ENCODE measurements around the gene PRELID3B. TPM values are rescaled to one million over a fixed set of nuclear protein-coding genes. Genes with fewer than 3 reads are reported as not detected.

Gene PRELID3B
- total and polyA plus RNA-seq, 2 of the 13 experiments (the other 11 are each of a cell fraction or from before 2014, with no cell fraction given) = 23.3 to 42.6 TPM

DNA sequence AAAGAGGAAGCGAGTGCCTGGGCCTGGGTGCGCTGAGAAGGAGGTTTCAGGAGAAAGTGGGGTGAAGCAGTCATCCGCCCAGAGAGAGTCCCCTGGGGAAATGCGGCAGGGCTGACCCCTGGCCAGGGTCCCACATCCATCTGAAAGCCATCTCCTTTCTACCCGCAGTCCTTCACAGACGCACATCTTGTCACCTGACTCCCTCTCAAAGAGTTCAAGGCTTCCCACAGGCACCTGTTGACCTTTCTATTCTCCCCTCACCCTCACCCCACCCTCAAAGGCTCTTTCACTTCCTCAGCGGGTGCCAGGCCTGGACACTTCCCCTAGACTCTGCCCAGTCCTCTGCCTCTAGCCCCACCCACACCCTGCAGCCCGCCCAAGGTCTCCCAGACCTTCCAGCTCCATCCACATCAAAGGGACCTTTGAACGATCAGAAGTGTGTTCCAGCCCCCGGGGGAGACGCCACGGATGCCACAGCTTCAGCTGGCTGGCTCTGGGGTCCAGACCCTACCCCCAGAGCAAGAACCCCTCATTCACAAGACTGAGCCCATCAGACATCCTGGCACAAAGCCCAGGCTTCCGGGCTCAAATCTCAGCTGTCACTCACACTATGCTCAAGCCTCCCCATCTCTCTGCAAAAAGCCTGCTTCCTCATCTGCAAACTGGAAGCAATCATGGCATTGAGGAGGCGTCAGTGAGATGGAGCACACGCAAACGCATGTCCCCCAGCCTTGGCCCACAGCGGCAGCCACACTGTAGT, 37.6 kb downstream of the PRELID3B start (continued):
- TF ChIP-seq ZNF550 (CRISPR knock-in tag; IDR thresholded peaks at IDR 0.05; ENCODE audit: borderline replicate concordance) (no peak), TOPORS (CRISPR knock-in tag; IDR thresholded peaks at IDR 0.05) (0 out of 2 replicates have a peak, but pooled peaks have one; percentile 30), NR1H2 (CRISPR knock-in tag; IDR thresholded peaks at IDR 0.05; ENCODE audit: borderline replicate concordance, low read depth) (no peak), EP300 (IDR thresholded peaks at IDR 0.05; ENCODE audit: low read depth in 2 of 2, low read length in 2 of 2) (peak in 1 of 2 experiments; percentile 42; a peak in 2 of 4 replicates), EP300 (CRISPR knock-in tag; IDR thresholded peaks at IDR 0.05; ENCODE audit: borderline replicate concordance) (peak; percentile 15; the same call in 1 of the 2 replicates), ZNF563 (CRISPR knock-in tag; IDR thresholded peaks at IDR 0.05) (peak; percentile 57; the same call in 1 of the 2 replicates), ZNF343 (CRISPR knock-in tag; IDR thresholded peaks at IDR 0.05) (no peak), ISX (CRISPR knock-in tag; conservative IDR thresholded peaks at IDR 0.05) (no peak), KLF16 (CRISPR knock-in tag; IDR thresholded peaks at IDR 0.05) (0 out of 4 replicates have a peak, but pooled peaks of 1 of the 2 experiments have one; percentile 16), KAT7 (CRISPR knock-in tag; IDR thresholded peaks at IDR 0.05; ENCODE audit: borderline replicate concordance) (no peak; the same call in 1 of the 2 replicates), MAZ (IDR thresholded peaks at IDR 0.05; ENCODE audit: borderline replicate concordance, low read depth, low read length) (no peak), MAZ (CRISPR knock-in tag; IDR thresholded peaks at IDR 0.05; ENCODE audit: low read depth) (no peak; the same call in 1 of the 2 replicates), KDM5A (IDR thresholded peaks at IDR 0.05; ENCODE audit: borderline replicate concordance, low read length) (no peak), ZNF124 (CRISPR knock-in tag; IDR thresholded peaks at IDR 0.05) (no peak), NCOA2 (CRISPR knock-in tag; IDR thresholded peaks at IDR 0.05) (peak; percentile 31; the same call in 1 of the 2 replicates), SNAPC2 (CRISPR knock-in tag; IDR thresholded peaks at IDR 0.05) (no peak), SYNCRIP (IDR thresholded peaks at IDR 0.05; ENCODE audit: insufficient read depth, low read depth, low read length) (no peak), ZNF589 (CRISPR knock-in tag; conservative IDR thresholded peaks at IDR 0.05) (no peak), RXRA (CRISPR knock-in tag; IDR thresholded peaks at IDR 0.05) (peak; percentile 76; the same call in 1 of the 2 replicates), MTA3 (CRISPR knock-in tag; IDR thresholded peaks at IDR 0.05) (no peak), SOX5 (CRISPR knock-in tag; IDR thresholded peaks at IDR 0.05; ENCODE audit: borderline replicate concordance) (no peak), ZNF224 (CRISPR knock-in tag; IDR thresholded peaks at IDR 0.05) (peak; percentile 48; the same call in 1 of the 2 replicates), ZBTB1 (CRISPR knock-in tag; IDR thresholded peaks at IDR 0.05; ENCODE audit: borderline replicate concordance) (no peak), ZNF235 (CRISPR knock-in tag; IDR thresholded peaks at IDR 0.05; ENCODE audit: borderline replicate concordance) (no peak), ZNF207 (IDR thresholded peaks at IDR 0.05; ENCODE audit: borderline replicate concordance) (no peak), SSRP1 (CRISPR knock-in tag; IDR thresholded peaks at IDR 0.05) (no peak), KDM4B (CRISPR knock-in tag; IDR thresholded peaks at IDR 0.05) (no peak), SMARCC2 (IDR thresholded peaks at IDR 0.05) (no peak), ZFP82 (CRISPR knock-in tag; IDR thresholded peaks at IDR 0.05; ENCODE audit: borderline replicate concordance) (no peak), SRSF4 (IDR thresholded peaks at IDR 0.05; ENCODE audit: low read depth, low read length, poor library complexity, severe bottlenecking) (no peak)
- TF ChIP-seq, protein P1, sequence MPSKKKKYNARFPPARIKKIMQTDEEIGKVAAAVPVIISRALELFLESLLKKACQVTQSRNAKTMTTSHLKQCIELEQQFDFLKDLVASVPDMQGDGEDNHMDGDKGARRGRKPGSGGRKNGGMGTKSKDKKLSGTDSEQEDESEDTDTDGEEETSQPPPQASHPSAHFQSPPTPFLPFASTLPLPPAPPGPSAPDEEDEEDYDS (CRISPR knock-in tag; IDR thresholded peaks at IDR 0.05) = peak; percentile 34; the same call in 1 of the 2 replicates
- TF ChIP-seq, protein P2, sequence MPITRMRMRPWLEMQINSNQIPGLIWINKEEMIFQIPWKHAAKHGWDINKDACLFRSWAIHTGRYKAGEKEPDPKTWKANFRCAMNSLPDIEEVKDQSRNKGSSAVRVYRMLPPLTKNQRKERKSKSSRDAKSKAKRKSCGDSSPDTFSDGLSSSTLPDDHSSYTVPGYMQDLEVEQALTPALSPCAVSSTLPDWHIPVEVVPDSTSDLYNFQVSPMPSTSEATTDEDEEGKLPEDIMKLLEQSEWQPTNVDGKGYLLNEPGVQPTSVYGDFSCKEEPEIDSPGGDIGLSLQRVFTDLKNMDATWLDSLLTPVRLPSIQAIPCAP (CRISPR knock-in tag; IDR thresholded peaks at IDR 0.05; ENCODE audit: low read depth) = no peak

Data from HepG2 (cell line).